Lower lobe of right lung (tissue), 2 donors: ENCODE results near the gene SLC17A2. TPM values are rescaled to one million over a fixed set of nuclear protein-coding genes. Genes with fewer than 3 reads are reported as not detected.

Experiments used
- ATAC-seq, 2 donors: fragments of 200-7000 bp; cut with Tn5 transposase; one replicate each; pipeline ENCODE4 v1.9.1; 2020 to 2022; ENCODE audit warnings: mild to moderate bottlenecking in 2 of 2, moderate library complexity in 2 of 2
- DNase-seq: peaks from one replicate; pipeline ENCODE4 v3.0.0-alpha.2; 2020
- H3K27ac ChIP-seq: fragments of 200-600 bp; one replicate; pipeline ENCODE4 v1.8.0; 2022
- H3K27me3 ChIP-seq: fragments of 200-600 bp; one replicate; pipeline ENCODE4 v1.8.0; 2022; ENCODE audit warnings: low read depth
- H3K36me3 ChIP-seq: fragments of 200-600 bp; one replicate; pipeline ENCODE4 v1.8.0; 2022; ENCODE audit warnings: mild to moderate bottlenecking
- H3K4me1 ChIP-seq: fragments of 200-600 bp; one replicate; pipeline ENCODE4 v1.8.0; 2022
- H3K4me3 ChIP-seq: fragments of 200-600 bp; one replicate; pipeline ENCODE4 v1.8.0; 2022; ENCODE audit warnings: mild to moderate bottlenecking
- H3K9me3 ChIP-seq: fragments of 200-600 bp; one replicate; pipeline ENCODE4 v1.8.0; 2022
- intact Hi-C: fragments of 100-400 bp; cut with DNase I; formaldehyde crosslinking; loops from one replicate; pipeline ENCODE4 v1.11.0; 2022
- total RNA-seq: library from RNA; stranded (reverse); fragmentation: NEBNext Ultra II Directional; extraction: Animal tissue kit (Norgen Biotek cat#: 25700); gene quantifications from one replicate; pipeline ENCODE4 v1.2.1, GENCODE V29; 2021
- TF ChIP-seq, protein P1 (sequence below): fragments of 200-600 bp; IDR thresholded peaks from one replicate; pipeline ENCODE4 v1.8.0; 2022; ENCODE audit warnings: antibody characterized with exemption, mild to moderate bottlenecking
- donor health status: DM: no; HTN: yes; CAD: no; lungs with severe emphysema.

The SLC17A2 gene
- total RNA-seq, 1 donor from 2014 or later: not detected

DNA sequence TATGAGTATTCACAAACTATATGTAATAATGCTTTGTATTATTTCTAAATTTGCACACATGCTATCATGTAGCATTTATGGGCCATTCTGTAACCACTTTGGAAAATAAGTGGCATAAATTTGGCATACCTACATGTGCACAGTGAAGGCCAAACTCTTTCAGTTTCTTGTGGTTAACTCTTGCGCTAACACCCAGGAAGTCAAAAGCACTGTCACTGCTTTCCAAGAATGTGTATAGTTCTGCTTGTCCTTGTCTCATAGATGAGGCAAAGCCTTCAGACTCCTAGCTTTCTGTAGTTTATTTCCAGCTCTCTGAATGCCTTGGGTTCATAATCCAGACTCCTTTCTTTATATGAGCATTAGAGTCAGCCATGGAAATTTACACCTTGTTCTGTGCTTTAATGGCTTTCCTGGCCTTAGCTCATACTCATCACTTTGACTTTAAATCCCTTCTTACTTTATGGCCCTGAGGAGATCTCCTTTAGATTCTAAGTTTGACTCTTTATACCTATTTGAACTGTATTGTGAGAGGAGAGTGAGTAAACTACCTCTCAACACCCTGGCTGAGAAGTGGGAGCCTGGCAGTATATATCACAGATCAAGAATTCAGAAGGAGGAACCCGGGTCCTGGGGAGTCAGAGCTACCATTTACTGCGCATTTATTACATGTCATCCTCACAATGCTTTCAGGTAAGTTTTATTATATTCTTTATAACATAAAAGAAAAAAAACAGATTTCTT lies 55.5 kb downstream of the SLC17A2 start:
- no peaks in the 10 kb centered on the region for H3K27me3 ChIP-seq
- H3K4me1 ChIP-seq: no peaks in the 10 kb centered on the region
- H3K4me3 ChIP-seq: no peak overlapping the region
- no peak for DNase-seq
- TF ChIP-seq, protein P1, sequence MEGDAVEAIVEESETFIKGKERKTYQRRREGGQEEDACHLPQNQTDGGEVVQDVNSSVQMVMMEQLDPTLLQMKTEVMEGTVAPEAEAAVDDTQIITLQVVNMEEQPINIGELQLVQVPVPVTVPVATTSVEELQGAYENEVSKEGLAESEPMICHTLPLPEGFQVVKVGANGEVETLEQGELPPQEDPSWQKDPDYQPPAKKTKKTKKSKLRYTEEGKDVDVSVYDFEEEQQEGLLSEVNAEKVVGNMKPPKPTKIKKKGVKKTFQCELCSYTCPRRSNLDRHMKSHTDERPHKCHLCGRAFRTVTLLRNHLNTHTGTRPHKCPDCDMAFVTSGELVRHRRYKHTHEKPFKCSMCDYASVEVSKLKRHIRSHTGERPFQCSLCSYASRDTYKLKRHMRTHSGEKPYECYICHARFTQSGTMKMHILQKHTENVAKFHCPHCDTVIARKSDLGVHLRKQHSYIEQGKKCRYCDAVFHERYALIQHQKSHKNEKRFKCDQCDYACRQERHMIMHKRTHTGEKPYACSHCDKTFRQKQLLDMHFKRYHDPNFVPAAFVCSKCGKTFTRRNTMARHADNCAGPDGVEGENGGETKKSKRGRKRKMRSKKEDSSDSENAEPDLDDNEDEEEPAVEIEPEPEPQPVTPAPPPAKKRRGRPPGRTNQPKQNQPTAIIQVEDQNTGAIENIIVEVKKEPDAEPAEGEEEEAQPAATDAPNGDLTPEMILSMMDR: no peak
- H3K27ac ChIP-seq: no peak overlapping the region
- no peaks in the 10 kb centered on the region for H3K9me3 ChIP-seq
- intact Hi-C loops: no loop called here
- no peaks in the 10 kb centered on the region for H3K36me3 ChIP-seq
- ATAC-seq: no peak

DNA sequence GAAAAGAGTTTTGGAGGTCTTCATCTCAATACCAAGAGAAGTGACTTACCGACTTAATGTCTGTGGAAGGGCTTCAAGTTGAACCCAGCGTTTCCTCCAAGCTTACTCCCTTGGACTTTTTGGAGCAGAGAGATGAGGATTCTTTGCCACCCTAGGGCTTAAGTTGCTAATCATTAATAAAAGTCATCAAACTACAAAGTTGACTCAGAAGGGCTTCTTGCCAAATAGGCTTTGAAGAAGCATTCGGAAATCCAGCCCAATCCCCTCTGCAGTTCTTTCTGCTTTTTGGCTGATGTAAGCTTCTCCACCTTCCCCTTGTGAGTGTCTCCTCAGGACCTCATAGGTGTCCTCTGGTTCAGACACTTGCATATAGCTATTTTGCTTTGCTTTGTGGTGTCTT lies 56.4 kb downstream of the SLC17A2 start, which contains the start of gene SLC17A3:
Gene SLC17A3, minus strand, starts transcription at position 126 of the 400 bp plus-strand sequence. CDS start 5,856 bp downstream, outside the sequence.
- Histone ChIP-seq H3K9me3 (no peaks in the 10 kb centered on the region), H3K4me3 (no peak within 1 kb of the TSS), H3K36me3 (no peaks in the 10 kb centered on the region), H3K27ac (no peak within 1 kb of the TSS), H3K27me3 (no peaks in the 10 kb centered on the region), H3K4me1 (no peaks in the 10 kb centered on the region)
- DNase-seq (no peak), ATAC-seq (no peak)
- TF ChIP-seq, protein P1: no peak
- intact Hi-C loops: no loop called here

DNA sequence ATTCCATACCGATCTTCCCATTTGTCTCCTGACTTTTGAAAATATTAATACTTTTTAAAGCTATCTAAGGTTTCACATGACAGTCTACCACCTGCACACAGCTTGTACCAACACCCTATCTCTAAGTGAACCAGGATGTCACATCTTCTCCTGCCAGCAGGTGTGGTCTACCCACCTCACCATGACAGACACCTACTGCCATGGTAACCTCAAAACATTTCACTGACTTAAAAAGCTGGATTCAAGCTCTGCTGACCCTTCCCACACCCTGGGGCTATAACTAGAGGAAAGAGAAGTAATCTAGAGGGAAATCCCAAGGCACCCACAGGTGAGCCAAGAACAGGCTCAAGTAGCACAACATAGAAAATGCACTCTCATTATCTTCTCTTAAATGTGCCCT lies 57.7 kb downstream of the SLC17A2 start:
- intact Hi-C loops: no loop called here
- no peaks in the 10 kb centered on the region for H3K9me3 ChIP-seq
- no peaks in the 10 kb centered on the region for H3K27me3 ChIP-seq
- ATAC-seq: no peak
- H3K4me1 ChIP-seq: no peaks in the 10 kb centered on the region
- TF ChIP-seq, protein P1: no peak
- H3K36me3 ChIP-seq: no peaks in the 10 kb centered on the region
- no peak overlapping the region for H3K27ac ChIP-seq
- DNase-seq: no peak
- no peak overlapping the region for H3K4me3 ChIP-seq

DNA sequence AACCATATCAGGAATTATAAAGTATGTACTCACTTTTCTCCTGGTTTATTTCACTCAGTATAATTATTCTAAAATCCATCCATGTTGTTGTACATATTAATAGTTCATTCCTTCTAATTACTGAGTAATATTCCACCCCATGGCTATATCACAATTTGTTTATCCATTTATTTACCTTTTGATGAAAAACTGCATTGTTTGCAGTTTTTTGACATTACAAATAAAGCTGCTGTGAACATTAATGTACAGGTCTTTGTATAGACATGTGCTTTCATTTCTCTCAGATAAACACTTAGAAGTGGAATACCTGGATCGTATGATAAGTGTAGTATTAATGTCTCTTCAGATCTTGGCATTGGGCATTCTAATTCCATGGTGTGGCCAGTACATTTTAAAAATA lies 60.7 kb downstream of the SLC17A2 start:
- H3K4me3 ChIP-seq: no peak overlapping the region
- no peak overlapping the region for H3K27ac ChIP-seq
- ATAC-seq (no peak), DNase-seq (no peak)
- H3K27me3 ChIP-seq: no peaks in the 10 kb centered on the region
- intact Hi-C loops: no loop called here
- peaks cover 12% of the 10 kb centered on the region for H3K4me1 ChIP-seq
- TF ChIP-seq, protein P1: no peak
- no peaks in the 10 kb centered on the region for H3K9me3 ChIP-seq
- H3K36me3 ChIP-seq: no peaks in the 10 kb centered on the region

DNA sequence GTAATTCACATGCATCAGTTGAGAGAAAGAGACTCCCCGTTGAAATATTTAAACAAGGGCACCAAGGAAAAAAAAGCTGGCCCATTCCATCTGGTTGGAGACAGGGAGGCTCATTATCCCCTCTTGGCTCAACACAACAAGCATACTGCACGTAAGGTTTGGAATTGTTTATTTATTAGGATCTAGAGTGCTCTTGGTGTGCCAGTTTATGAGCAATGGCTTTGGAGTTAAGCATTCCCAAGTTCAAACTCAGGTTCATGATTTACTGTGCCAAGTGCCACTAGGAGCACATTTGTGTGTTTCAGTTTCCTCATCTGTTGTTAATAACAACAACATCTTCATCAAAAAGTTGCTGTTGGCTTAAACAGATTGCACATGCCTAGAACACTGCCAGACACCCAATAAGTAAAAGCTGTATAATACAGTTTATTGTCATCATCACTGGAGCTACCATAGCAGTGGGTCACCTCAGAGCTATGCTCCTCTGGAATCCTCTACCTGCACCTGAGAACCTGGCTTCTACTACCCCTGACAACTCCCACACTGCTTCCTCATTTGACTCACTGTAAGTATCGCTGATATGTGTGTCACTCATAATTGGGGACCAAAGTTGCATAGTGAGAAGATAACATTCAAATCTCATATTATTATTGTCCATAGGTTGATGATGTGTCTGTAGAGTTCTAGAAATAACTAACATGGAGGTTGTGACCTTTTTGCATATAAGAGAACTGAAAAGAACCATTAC lies 61.9 kb downstream of the SLC17A2 start:
- TF ChIP-seq, protein P1: no peak

More for the DNA sequence above, 61.9 kb downstream of the SLC17A2 start:
- Histone ChIP-seq H3K9me3 (no peaks in the 10 kb centered on the region), H3K27me3 (no peaks in the 10 kb centered on the region), H3K4me3 (no peak overlapping the region), H3K36me3 (no peaks in the 10 kb centered on the region), H3K4me1 (peaks cover 12% of the 10 kb centered on the region), H3K27ac (no peak overlapping the region)
- ATAC-seq (no peak), DNase-seq (no peak)
- intact Hi-C loops: no loop called here
